Panc1 (cell line): ENCODE data around the gene SIL1. TPM values are rescaled to one million over a fixed set of nuclear protein-coding genes. Genes with fewer than 3 reads are reported as not detected.
"Not testable (repeated sequence)": the region's sequence is repeated elsewhere in the genome, so short reads cannot be mapped to it uniquely, and the experiment has no call there.

ENCODE experiments used
- ATAC-seq: fragments of 200-7000 bp; cut with Tn5 transposase; 2 replicates; pipeline ENCODE4 v1.9.1; 2020; ENCODE audit warnings: mild to moderate bottlenecking, moderate library complexity
- BruUV-seq: library from RNA; stranded (reverse); fragments of 400-500 nt; replicated peaks from 2 replicates; lab custom pipeline; 2021; lab: Mats Ljungman, UMichigan
- CTCF ChIA-PET: fragments of 300-600 bp; sonication (Branson Sonifier 250); formaldehyde crosslinking; loops from one replicate; lab custom pipeline; 2022; ENCODE audit warnings: antibody characterized with exemption; lab: Charles Lee
- POLR2A ChIA-PET: fragments of 300-600 bp; sonication (Branson Sonifier 250); formaldehyde crosslinking; loops from one replicate; lab custom pipeline; 2022; ENCODE audit warnings: antibody characterized with exemption; lab: Charles Lee
- DNase-seq: peaks from one replicate; pipeline ENCODE4 v3.0.0-alpha.2; 2010; ENCODE audit warnings: low read depth, low spot score
- H3K27ac ChIP-seq: 2 replicates; pipeline ENCODE4 v1.5.1; 2011; ENCODE audit warnings: mild to moderate bottlenecking, low read length, inconsistent platforms
- H3K27me3 ChIP-seq: fragments of 200-500 bp; sonication (Bioruptor generic); 2 replicates; pipeline ENCODE4 v1.6.0; 2014; ENCODE audit warnings: low read length, inconsistent platforms; ENCODE audit not compliant: control insufficient read depth, insufficient read depth
- H3K36me3 ChIP-seq: fragments of 200-500 bp; sonication (Bioruptor generic); 2 replicates; pipeline ENCODE4 v1.5.1; 2014; ENCODE audit warnings: inconsistent platforms, mild to moderate bottlenecking, low read length, moderate library complexity; ENCODE audit not compliant: control insufficient read depth, insufficient read depth
- H3K4me1 ChIP-seq: 2 replicates; pipeline ENCODE4 v1.5.1; 2011; ENCODE audit warnings: inconsistent platforms, mild to moderate bottlenecking, low read length, moderate library complexity; ENCODE audit not compliant: control insufficient read depth, insufficient read depth
- H3K4me3 ChIP-seq, 2 experiments: 2 replicates each; pipeline ENCODE4 v1.5.1; 2011 to 2012; ENCODE audit warnings: low read depth in 2 of 2, low read length in 2 of 2, mild to moderate bottlenecking in 2 of 2, inconsistent platforms in 1 of 2, moderate library complexity in 1 of 2
- H3K9me3 ChIP-seq: fragments of 200-500 bp; sonication (Bioruptor generic); 2 replicates; pipeline ENCODE4 v1.5.1; 2014; ENCODE audit warnings: low read depth, mild to moderate bottlenecking, inconsistent platforms, low read length, moderate library complexity; ENCODE audit not compliant: control insufficient read depth, insufficient read depth
- POLR2AphosphoS5 ChIP-seq: IDR thresholded peaks from 2 replicates; pipeline ENCODE4 v1.6.1; 2012; ENCODE audit warnings: mild to moderate bottlenecking, low read depth, low read length, moderate library complexity
- SIN3A ChIP-seq: IDR thresholded peaks from 2 replicates; pipeline ENCODE4 v1.6.1; 2012; ENCODE audit warnings: low read depth, mild to moderate bottlenecking, low read length, moderate library complexity, borderline replicate concordance; ENCODE audit not compliant: insufficient read depth
- TCF7L2 ChIP-seq: IDR thresholded peaks from 2 replicates; pipeline ENCODE4 v1.6.1; 2011; ENCODE audit warnings: mild to moderate bottlenecking, low read depth, low read length, inconsistent platforms
- in situ Hi-C: cut with HindIII; loops from 2 replicates; pipeline ENCODE4 v1.10.0; 2016; ENCODE audit warnings: low sequenced_read_pairs, low pct_unique_long_range_greater_than_20kb
- intact Hi-C: fragments of 100-400 bp; cut with micrococcal nuclease; formaldehyde crosslinking; loops from one replicate; pipeline ENCODE4 v1.10.0; 2022; ENCODE audit not compliant: unreplicated experiment
- total RNA-seq: library from RNA; stranded (reverse); gene quantifications from one replicate; pipeline ENCODE4 v1.2.1, GENCODE V29; 2021; ENCODE audit not compliant: unreplicated experiment
- TF ChIP-seq, protein P1 (sequence below): fragments of 450-650 bp; IDR thresholded peaks from 2 replicates; pipeline ENCODE4 v1.5.1; 2017; ENCODE audit warnings: mild to moderate bottlenecking
- TF ChIP-seq, protein P2 (sequence below), 2 experiments: IDR thresholded peaks; 2 replicates each; pipeline ENCODE4 v1.6.1; 2011 to 2012; ENCODE audit warnings: low read depth in 2 of 2, control low read depth in 1 of 2, low read length in 1 of 2, mild to moderate bottlenecking in 1 of 2, moderate library complexity in 1 of 2; ENCODE audit not compliant: insufficient read depth in 1 of 2

SIL1 gene
- total RNA-seq, 1 experiment from 2014 or later: 35.4 TPM

DNA sequence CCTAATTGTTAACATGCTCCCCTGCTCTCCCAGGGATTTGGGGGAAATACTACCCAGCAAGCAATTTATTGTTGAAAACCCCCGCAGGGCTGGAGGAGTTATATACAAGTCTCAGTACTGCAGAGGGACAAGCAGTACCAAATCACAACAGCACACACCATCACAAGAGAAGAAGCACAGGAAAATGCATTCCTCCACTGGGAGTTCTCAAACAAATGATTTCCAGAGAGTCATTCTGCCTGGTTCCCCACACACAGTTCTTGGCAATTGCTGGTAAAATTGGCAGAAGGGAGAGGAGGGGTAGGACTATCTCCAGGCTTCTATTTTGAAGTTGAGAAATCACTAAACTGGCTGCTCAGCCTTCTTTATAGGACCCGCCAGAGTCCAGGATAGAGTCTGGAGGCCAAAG is 16.8 kb downstream of the SIL1 start:
- ATAC-seq: no peak
- Histone ChIP-seq H3K9me3 (no peaks in the 10 kb centered on the region), H3K4me3 (no peak overlapping the region), H3K27ac (no peak overlapping the region), H3K36me3 (no peaks in the 10 kb centered on the region), H3K4me1 (peaks cover 12% of the 10 kb centered on the region), H3K27me3 (no peaks in the 10 kb centered on the region)
- ChIA-PET POLR2A (no interaction called here), CTCF (no interaction called here)
- DNase-seq: no peak
- TF ChIP-seq, protein P1, sequence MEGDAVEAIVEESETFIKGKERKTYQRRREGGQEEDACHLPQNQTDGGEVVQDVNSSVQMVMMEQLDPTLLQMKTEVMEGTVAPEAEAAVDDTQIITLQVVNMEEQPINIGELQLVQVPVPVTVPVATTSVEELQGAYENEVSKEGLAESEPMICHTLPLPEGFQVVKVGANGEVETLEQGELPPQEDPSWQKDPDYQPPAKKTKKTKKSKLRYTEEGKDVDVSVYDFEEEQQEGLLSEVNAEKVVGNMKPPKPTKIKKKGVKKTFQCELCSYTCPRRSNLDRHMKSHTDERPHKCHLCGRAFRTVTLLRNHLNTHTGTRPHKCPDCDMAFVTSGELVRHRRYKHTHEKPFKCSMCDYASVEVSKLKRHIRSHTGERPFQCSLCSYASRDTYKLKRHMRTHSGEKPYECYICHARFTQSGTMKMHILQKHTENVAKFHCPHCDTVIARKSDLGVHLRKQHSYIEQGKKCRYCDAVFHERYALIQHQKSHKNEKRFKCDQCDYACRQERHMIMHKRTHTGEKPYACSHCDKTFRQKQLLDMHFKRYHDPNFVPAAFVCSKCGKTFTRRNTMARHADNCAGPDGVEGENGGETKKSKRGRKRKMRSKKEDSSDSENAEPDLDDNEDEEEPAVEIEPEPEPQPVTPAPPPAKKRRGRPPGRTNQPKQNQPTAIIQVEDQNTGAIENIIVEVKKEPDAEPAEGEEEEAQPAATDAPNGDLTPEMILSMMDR: no peak
- TF ChIP-seq, protein P2, sequence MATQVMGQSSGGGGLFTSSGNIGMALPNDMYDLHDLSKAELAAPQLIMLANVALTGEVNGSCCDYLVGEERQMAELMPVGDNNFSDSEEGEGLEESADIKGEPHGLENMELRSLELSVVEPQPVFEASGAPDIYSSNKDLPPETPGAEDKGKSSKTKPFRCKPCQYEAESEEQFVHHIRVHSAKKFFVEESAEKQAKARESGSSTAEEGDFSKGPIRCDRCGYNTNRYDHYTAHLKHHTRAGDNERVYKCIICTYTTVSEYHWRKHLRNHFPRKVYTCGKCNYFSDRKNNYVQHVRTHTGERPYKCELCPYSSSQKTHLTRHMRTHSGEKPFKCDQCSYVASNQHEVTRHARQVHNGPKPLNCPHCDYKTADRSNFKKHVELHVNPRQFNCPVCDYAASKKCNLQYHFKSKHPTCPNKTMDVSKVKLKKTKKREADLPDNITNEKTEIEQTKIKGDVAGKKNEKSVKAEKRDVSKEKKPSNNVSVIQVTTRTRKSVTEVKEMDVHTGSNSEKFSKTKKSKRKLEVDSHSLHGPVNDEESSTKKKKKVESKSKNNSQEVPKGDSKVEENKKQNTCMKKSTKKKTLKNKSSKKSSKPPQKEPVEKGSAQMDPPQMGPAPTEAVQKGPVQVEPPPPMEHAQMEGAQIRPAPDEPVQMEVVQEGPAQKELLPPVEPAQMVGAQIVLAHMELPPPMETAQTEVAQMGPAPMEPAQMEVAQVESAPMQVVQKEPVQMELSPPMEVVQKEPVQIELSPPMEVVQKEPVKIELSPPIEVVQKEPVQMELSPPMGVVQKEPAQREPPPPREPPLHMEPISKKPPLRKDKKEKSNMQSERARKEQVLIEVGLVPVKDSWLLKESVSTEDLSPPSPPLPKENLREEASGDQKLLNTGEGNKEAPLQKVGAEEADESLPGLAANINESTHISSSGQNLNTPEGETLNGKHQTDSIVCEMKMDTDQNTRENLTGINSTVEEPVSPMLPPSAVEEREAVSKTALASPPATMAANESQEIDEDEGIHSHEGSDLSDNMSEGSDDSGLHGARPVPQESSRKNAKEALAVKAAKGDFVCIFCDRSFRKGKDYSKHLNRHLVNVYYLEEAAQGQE (IDR thresholded peaks at IDR 0.05; ENCODE audit: insufficient read depth in 1 of 2, low read depth in 2 of 2, low read length in 1 of 2): no peak
- TF ChIP-seq SIN3A (no peak), POLR2AphosphoS5 (no peak), TCF7L2 (no peak)
- intact Hi-C loops (no loop called here), in situ Hi-C loops (no loop called here)
- no TSS peak for BruUV-seq

DNA sequence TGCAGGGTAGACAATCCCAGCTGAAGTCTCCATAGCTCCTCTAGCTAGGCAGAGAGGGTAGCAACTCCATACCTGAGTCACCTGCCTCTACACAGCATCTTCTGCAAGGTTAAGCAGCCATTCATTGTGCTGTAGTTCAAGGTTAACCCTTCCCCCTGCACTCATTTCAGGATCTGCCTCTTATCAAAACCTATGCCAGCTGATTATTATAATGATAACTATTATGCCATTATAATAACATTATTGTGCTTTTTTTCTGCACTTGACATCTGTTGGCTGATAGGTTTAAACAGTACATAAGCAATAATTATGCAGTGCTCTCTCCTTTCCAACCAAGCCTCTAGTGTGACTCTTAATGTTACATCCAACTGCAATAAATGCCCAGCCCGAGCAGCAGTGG is 17.3 kb downstream of the SIL1 start:
- POLR2A ChIA-PET: no interaction called here
- H3K4me1 ChIP-seq: peaks cover 12% of the 10 kb centered on the region
- H3K27me3 ChIP-seq: no peaks in the 10 kb centered on the region
- no peaks in the 10 kb centered on the region for H3K36me3 ChIP-seq
- intact Hi-C loops (no loop called here), in situ Hi-C loops (no loop called here)
- DNase-seq (no peak), ATAC-seq (no peak)
- H3K4me3 ChIP-seq: no peak overlapping the region
- TF ChIP-seq, protein P1: no peak
- TF ChIP-seq POLR2AphosphoS5: no peak
- no peak for TF ChIP-seq SIN3A
- TF ChIP-seq, protein P2 (IDR thresholded peaks at IDR 0.05; ENCODE audit: insufficient read depth in 1 of 2, low read depth in 2 of 2, low read length in 1 of 2): no peak
- no peak for TF ChIP-seq TCF7L2
- CTCF ChIA-PET: no interaction called here
- H3K9me3 ChIP-seq: no peaks in the 10 kb centered on the region
- no TSS peak for BruUV-seq
- H3K27ac ChIP-seq: no peak overlapping the region

DNA sequence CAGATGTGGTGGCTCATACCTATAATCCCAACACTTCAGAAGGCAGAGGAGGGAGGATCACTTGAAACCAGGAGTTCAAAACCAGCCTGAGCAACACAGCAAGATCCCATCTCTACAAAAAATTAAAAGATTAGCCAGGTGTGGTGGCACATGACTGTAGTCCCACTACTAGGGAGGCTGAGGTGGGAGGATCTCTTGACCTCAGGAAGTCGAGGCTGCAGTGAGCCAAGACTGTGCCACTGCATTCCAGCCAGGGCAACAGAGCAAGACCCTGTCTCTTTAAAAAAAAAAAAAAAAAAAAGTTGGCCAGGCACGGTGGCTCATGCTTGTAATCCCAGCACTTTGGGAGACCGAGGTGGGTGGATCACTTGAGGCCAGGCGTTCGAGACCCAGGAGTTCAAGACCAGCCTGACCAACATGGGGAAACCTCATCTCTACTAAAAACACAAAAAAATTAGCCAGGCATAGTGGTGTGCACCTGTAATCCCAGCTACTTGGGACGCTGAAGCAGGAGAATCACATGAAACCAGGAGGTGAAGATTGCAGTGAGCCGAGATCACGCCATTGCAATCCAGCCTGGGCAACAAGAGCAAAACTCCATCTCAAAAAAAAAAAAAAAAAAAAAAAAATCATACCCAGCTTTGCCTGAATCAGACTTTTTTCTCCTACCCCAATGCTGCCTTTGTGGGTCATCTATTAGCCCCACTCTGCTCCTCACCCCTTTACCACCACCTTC is 18.2 kb downstream of the SIL1 start:
- POLR2A ChIA-PET, H3K36me3 ChIP-seq, intact Hi-C loops, ATAC-seq, H3K27me3 ChIP-seq, BruUV-seq, in situ Hi-C loops, H3K9me3 ChIP-seq, H3K4me3 ChIP-seq, DNase-seq, CTCF ChIA-PET, H3K27ac ChIP-seq: not testable (repeated sequence)
- H3K4me1 ChIP-seq: peaks cover 12% of the 10 kb centered on the region
